HG02678 (cell line): ENCODE measurements around the gene TATDN3.
A peak's percentile ranks its signal among the peaks of the same experiment; 100 is the strongest.
"Not testable (repeated sequence)": the region's sequence is repeated elsewhere in the genome, so short reads cannot be mapped to it uniquely, and the experiment has no call there.

Experiments used
- ATAC-seq: cut with Tn5 transposase; IDR thresholded peaks from one replicate; pipeline ENCODE4 v1.9.1; 2021; ENCODE audit warnings: mild to moderate bottlenecking, moderate library complexity; ENCODE audit not compliant: unreplicated experiment

The TATDN3 gene

GRCh38 chr1:212791676-212792395, at the start of gene TATDN3, which contains the start of gene NSL1:
Gene TATDN3, plus strand, starts transcription at chr1:212791894. Its CDS starts 28 bp downstream, at chr1:212791922.
Gene NSL1, minus strand, starts transcription at chr1:212791777. Its CDS starts 14 bp downstream, at chr1:212791763.
- peak; percentile 69 for ATAC-seq

GRCh38 chr1:212743901-212744475, 47.7 kb upstream of the TATDN3 start:
- ATAC-seq, result no peak

- ATAC-seq, result no peak
These were observed 46.4 kb upstream of the TATDN3 start for GRCh38 chr1:212745303-212745702.

- ATAC-seq, result no peak
These were observed 45.1 kb upstream of the TATDN3 start for GRCh38 chr1:212746546-212746945.

- ATAC-seq, result no peak
These were observed 41.7 kb upstream of the TATDN3 start for GRCh38 chr1:212749821-212750535.

- ATAC-seq, result no peak
These were observed 39.3 kb upstream of the TATDN3 start for GRCh38 chr1:212752252-212752933.

GRCh38 chr1:212752934-212753497, 38.7 kb upstream of the TATDN3 start:
- ATAC-seq, result no peak

GRCh38 chr1:212753749-212754148, 37.9 kb upstream of the TATDN3 start:
- ATAC-seq, result no peak

- peak; percentile 31 for ATAC-seq
These were observed 37.5 kb upstream of the TATDN3 start for GRCh38 chr1:212754193-212754592.

- ATAC-seq, result no peak
These were observed 37.0 kb upstream of the TATDN3 start for GRCh38 chr1:212754680-212755079.

GRCh38 chr1:212759683-212760082, 32.0 kb upstream of the TATDN3 start:
- no peak for ATAC-seq

- no peak for ATAC-seq
These were observed 31.4 kb upstream of the TATDN3 start for GRCh38 chr1:212760126-212760823.

GRCh38 chr1:212762234-212762633, 29.5 kb upstream of the TATDN3 start:
- ATAC-seq, result no peak

- no peak for ATAC-seq
These were observed 28.9 kb upstream of the TATDN3 start for GRCh38 chr1:212762839-212763238.

GRCh38 chr1:212764718-212765281, 26.9 kb upstream of the TATDN3 start:
- ATAC-seq, result not testable (repeated sequence)

- ATAC-seq, result not testable (repeated sequence)
These were observed 24.9 kb upstream of the TATDN3 start for GRCh38 chr1:212766825-212767224.

- ATAC-seq, result no peak
These were observed 22.1 kb upstream of the TATDN3 start for GRCh38 chr1:212769459-212770167.

- no peak for ATAC-seq
These were observed 20.4 kb upstream of the TATDN3 start for GRCh38 chr1:212771341-212771740.

- ATAC-seq, result no peak
These were observed 18.7 kb upstream of the TATDN3 start for GRCh38 chr1:212773011-212773410.
